Measurements from ENCODE around the gene AGPS. TPM values are rescaled to one million over a fixed set of nuclear protein-coding genes. Genes with fewer than 3 reads are reported as not detected.

AGPS gene
- total RNA-seq, 1 donor from 2014 or later: 27.7 TPM

GRCh38 chr2:177496921-177497320 lies 104.3 kb downstream of the AGPS start:
- no peak for DNase-seq
- intact Hi-C loops (cut with DNase I): loop anchor here (10.0 kb wide), 2 partner anchors 228 to 258 kb away; no protein-coding TSS in a partner anchor
- ATAC-seq (ENCODE audit: poor library complexity): no peak

- no peak for ATAC-seq (ENCODE audit: poor library complexity)
- intact Hi-C loops (cut with DNase I): no loop called here
- no peak for DNase-seq
These were observed 108.6 kb downstream of the AGPS start for GRCh38 chr2:177501186-177501585.

GRCh38 chr2:177506505-177506904 lies 113.9 kb downstream of the AGPS start:
- no peak for ATAC-seq (ENCODE audit: poor library complexity)
- DNase-seq: no peak
- intact Hi-C loops (cut with DNase I): no loop called here

GRCh38 chr2:177506998-177507397 lies 114.4 kb downstream of the AGPS start:
- DNase-seq: no peak
- no peak for ATAC-seq (ENCODE audit: poor library complexity)
- intact Hi-C loops (cut with DNase I): no loop called here

- intact Hi-C loops (cut with DNase I): loop anchor here (10.0 kb wide), 1 partner anchor 88 kb away; no protein-coding TSS in a partner anchor
These were observed 124.4 kb downstream of the AGPS start for GRCh38 chr2:177516824-177517544.

GRCh38 chr2:177518754-177519153 lies 126.2 kb downstream of the AGPS start:
- DNase-seq (no peak), ATAC-seq (ENCODE audit: poor library complexity) (no peak)
- intact Hi-C loops (cut with DNase I): loop anchor here (10.0 kb wide), 1 partner anchor 86 kb away; no protein-coding TSS in a partner anchor

More at GRCh38 chr2:177516824-177517544, 124.4 kb downstream of the AGPS start:
- ATAC-seq (ENCODE audit: poor library complexity) (no peak), DNase-seq (no peak)

GRCh38 chr2:177519534-177520115 lies 127.1 kb downstream of the AGPS start:
- ATAC-seq (ENCODE audit: poor library complexity) (no peak), DNase-seq (no peak)
- intact Hi-C loops (cut with DNase I): loop anchor here (10.0 kb wide), 1 partner anchor 85 kb away; no protein-coding TSS in a partner anchor

GRCh38 chr2:177520324-177520723 lies 127.8 kb downstream of the AGPS start:
- intact Hi-C loops (cut with DNase I): no loop called here
- ATAC-seq (ENCODE audit: poor library complexity) (no peak), DNase-seq (no peak)

- intact Hi-C loops (cut with DNase I): no loop called here
- no peak for ATAC-seq (ENCODE audit: poor library complexity)
These were observed 131.2 kb downstream of the AGPS start for GRCh38 chr2:177523781-177524180.

GRCh38 chr2:177525351-177525924 lies 132.9 kb downstream of the AGPS start:
- intact Hi-C loops (cut with DNase I): no loop called here
- ATAC-seq (ENCODE audit: poor library complexity) (no peak), DNase-seq (no peak)

More at GRCh38 chr2:177523781-177524180, 131.2 kb downstream of the AGPS start:
- DNase-seq: no peak

- intact Hi-C loops (cut with DNase I): no loop called here
- ATAC-seq (ENCODE audit: poor library complexity): no peak
- no peak for DNase-seq
These were observed 135.9 kb downstream of the AGPS start for GRCh38 chr2:177528351-177528933.

- intact Hi-C loops (cut with DNase I): no loop called here
- ATAC-seq (ENCODE audit: poor library complexity) (no peak), DNase-seq (no peak)
These were observed 136.6 kb downstream of the AGPS start for GRCh38 chr2:177529166-177529565.

- ATAC-seq (ENCODE audit: poor library complexity) (no peak), DNase-seq (no peak)
- intact Hi-C loops (cut with DNase I): no loop called here
These were observed 138.0 kb downstream of the AGPS start for GRCh38 chr2:177530561-177530960.

GRCh38 chr2:177531706-177532105 lies 139.1 kb downstream of the AGPS start:
- ATAC-seq (ENCODE audit: poor library complexity) (no peak), DNase-seq (no peak)
- intact Hi-C loops (cut with DNase I): no loop called here

GRCh38 chr2:177532567-177532966 lies 140.0 kb downstream of the AGPS start:
- DNase-seq (no peak), ATAC-seq (ENCODE audit: poor library complexity) (no peak)
- intact Hi-C loops (cut with DNase I): no loop called here

- no peak for ATAC-seq (ENCODE audit: poor library complexity)
- DNase-seq: no peak
- intact Hi-C loops (cut with DNase I): no loop called here
These were observed 140.7 kb downstream of the AGPS start for GRCh38 chr2:177533253-177533652.

- intact Hi-C loops (cut with DNase I): no loop called here
- DNase-seq (no peak), ATAC-seq (ENCODE audit: poor library complexity) (no peak)
These were observed 142.4 kb downstream of the AGPS start for GRCh38 chr2:177535000-177535399.

GRCh38 chr2:177535958-177536504 lies 143.5 kb downstream of the AGPS start:
- DNase-seq: no peak
- ATAC-seq (ENCODE audit: poor library complexity): no peak
- intact Hi-C loops (cut with DNase I): no loop called here

GRCh38 chr2:177537213-177537612 lies 144.6 kb downstream of the AGPS start:
- no peak for ATAC-seq (ENCODE audit: poor library complexity)

More at GRCh38 chr2:177537213-177537612, 144.6 kb downstream of the AGPS start:
- intact Hi-C loops (cut with DNase I): no loop called here
- DNase-seq: no peak
